ENCODE results near the gene IP6K2.

IP6K2 gene

GRCh38 chr3:48648188-48648850 is 68.7 kb downstream of the IP6K2 start:
- Histone ChIP-seq H3K4me3 (IDR thresholded peaks at IDR 0.05; ENCODE audit: insufficient read depth, low read depth, low read length) (no peak overlapping the region), H3K9ac (no peak overlapping the region), H3K36me3 (ENCODE audit: insufficient read depth) (no peaks in the 10 kb centered on the region), H3K27ac (no peak overlapping the region), H2AFZ (ENCODE audit: low read depth) (no peak overlapping the region), H3K4me2 (no peak overlapping the region), H3K79me2 (ENCODE audit: insufficient read depth, low read depth) (no peaks in the 10 kb centered on the region), H4K20me1 (ENCODE audit: insufficient read depth) (no peaks in the 10 kb centered on the region), H3K4me1 (ENCODE audit: low read depth, poor library complexity, severe bottlenecking) (peaks cover 13% of the 10 kb centered on the region), H3K27me3 (ENCODE audit: insufficient read depth, low read depth) (no peaks in the 10 kb centered on the region)
- no peak for TF ChIP-seq CTCF (conservative IDR thresholded peaks at IDR 0.05; ENCODE audit: low read depth, low read length)

- no peak for TF ChIP-seq CTCF (conservative IDR thresholded peaks at IDR 0.05; ENCODE audit: low read depth, low read length)
- no peaks in the 10 kb centered on the region for H3K79me2 ChIP-seq (ENCODE audit: insufficient read depth, low read depth)
- no peak overlapping the region for H2AFZ ChIP-seq (ENCODE audit: low read depth)
- no peaks in the 10 kb centered on the region for H3K36me3 ChIP-seq (ENCODE audit: insufficient read depth)
- no peaks in the 10 kb centered on the region for H3K27me3 ChIP-seq (ENCODE audit: insufficient read depth, low read depth)
- peaks cover 7% of the 10 kb centered on the region for H3K4me1 ChIP-seq (ENCODE audit: low read depth, poor library complexity, severe bottlenecking)
- H3K27ac ChIP-seq: no peak overlapping the region
- no peak overlapping the region for H3K9ac ChIP-seq
- no peak overlapping the region for H3K4me2 ChIP-seq
- no peak overlapping the region for H3K4me3 ChIP-seq (IDR thresholded peaks at IDR 0.05; ENCODE audit: insufficient read depth, low read depth, low read length)
- H4K20me1 ChIP-seq (ENCODE audit: insufficient read depth): no peaks in the 10 kb centered on the region
These were observed 69.3 kb downstream of the IP6K2 start for GRCh38 chr3:48647714-48648113.

GRCh38 chr3:48644898-48645760 is 71.9 kb downstream of the IP6K2 start:
- Histone ChIP-seq H4K20me1 (ENCODE audit: insufficient read depth) (no peaks in the 10 kb centered on the region), H3K4me1 (ENCODE audit: low read depth, poor library complexity, severe bottlenecking) (no peaks in the 10 kb centered on the region), H3K27me3 (ENCODE audit: insufficient read depth, low read depth) (no peaks in the 10 kb centered on the region), H3K4me3 (IDR thresholded peaks at IDR 0.05; ENCODE audit: insufficient read depth, low read depth, low read length) (no peak overlapping the region), H3K9ac (no peak overlapping the region), H3K79me2 (ENCODE audit: insufficient read depth, low read depth) (no peaks in the 10 kb centered on the region), H3K4me2 (no peak overlapping the region), H3K27ac (no peak overlapping the region), H3K36me3 (ENCODE audit: insufficient read depth) (no peaks in the 10 kb centered on the region), H2AFZ (ENCODE audit: low read depth) (no peak overlapping the region)
- no peak for TF ChIP-seq CTCF (conservative IDR thresholded peaks at IDR 0.05; ENCODE audit: low read depth, low read length)

GRCh38 chr3:48642605-48643004 is 74.4 kb downstream of the IP6K2 start:
- no peak for TF ChIP-seq CTCF (conservative IDR thresholded peaks at IDR 0.05; ENCODE audit: low read depth, low read length)
- no peak overlapping the region for H3K4me3 ChIP-seq (IDR thresholded peaks at IDR 0.05; ENCODE audit: insufficient read depth, low read depth, low read length)
- H3K27me3 ChIP-seq (ENCODE audit: insufficient read depth, low read depth): no peaks in the 10 kb centered on the region
- H4K20me1 ChIP-seq (ENCODE audit: insufficient read depth): no peaks in the 10 kb centered on the region
- no peak overlapping the region for H3K27ac ChIP-seq
- no peak overlapping the region for H3K4me2 ChIP-seq
- H3K4me1 ChIP-seq (ENCODE audit: low read depth, poor library complexity, severe bottlenecking): no peaks in the 10 kb centered on the region
- H2AFZ ChIP-seq (ENCODE audit: low read depth): no peak overlapping the region
- no peak overlapping the region for H3K9ac ChIP-seq
- no peaks in the 10 kb centered on the region for H3K36me3 ChIP-seq (ENCODE audit: insufficient read depth)
- H3K79me2 ChIP-seq (ENCODE audit: insufficient read depth, low read depth): no peaks in the 10 kb centered on the region
